GM10266 (cell line): Measurements from ENCODE around the gene SORCS2.

Source experiments
- DNase-seq: peaks from one replicate; pipeline ENCODE4 v3.0.0; 2012; ENCODE audit errors: extremely low spot score
- CTCF ChIP-seq: IDR thresholded peaks from 2 replicates; pipeline ENCODE4 v1.5.1; 2012; ENCODE audit warnings: mild to moderate bottlenecking, low read depth; ENCODE audit not compliant: control insufficient read depth, insufficient read depth; ENCODE audit errors: missing control alignments

SORCS2 gene

DNA sequence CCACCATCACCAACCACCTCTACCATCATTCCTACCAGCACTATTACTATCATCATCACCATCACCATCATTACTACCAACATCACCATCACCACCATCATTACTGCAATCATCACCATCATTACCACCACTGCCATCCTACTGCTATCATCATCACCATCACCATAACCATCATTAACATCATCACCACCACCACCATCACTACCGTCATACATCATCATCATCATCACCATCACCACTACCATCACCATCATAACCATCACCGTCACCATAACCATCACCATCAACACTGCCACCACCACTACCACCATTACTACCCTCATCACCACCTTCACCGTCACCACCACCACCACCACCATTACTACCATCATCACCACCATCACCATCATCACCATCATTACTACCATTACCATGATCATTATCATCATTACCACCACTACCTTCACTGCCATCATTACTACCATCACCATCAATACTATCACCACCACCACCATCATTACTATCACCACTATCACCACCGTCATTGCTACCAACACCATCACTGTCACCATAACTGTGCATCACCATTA, 170.6 kb downstream of the SORCS2 start:
- DNase-seq: no peak
- TF ChIP-seq CTCF: no peak

GRCh38 chr4:7364979-7365378, 172.6 kb downstream of the SORCS2 start:
- no peak for DNase-seq
- no peak for TF ChIP-seq CTCF

DNA sequence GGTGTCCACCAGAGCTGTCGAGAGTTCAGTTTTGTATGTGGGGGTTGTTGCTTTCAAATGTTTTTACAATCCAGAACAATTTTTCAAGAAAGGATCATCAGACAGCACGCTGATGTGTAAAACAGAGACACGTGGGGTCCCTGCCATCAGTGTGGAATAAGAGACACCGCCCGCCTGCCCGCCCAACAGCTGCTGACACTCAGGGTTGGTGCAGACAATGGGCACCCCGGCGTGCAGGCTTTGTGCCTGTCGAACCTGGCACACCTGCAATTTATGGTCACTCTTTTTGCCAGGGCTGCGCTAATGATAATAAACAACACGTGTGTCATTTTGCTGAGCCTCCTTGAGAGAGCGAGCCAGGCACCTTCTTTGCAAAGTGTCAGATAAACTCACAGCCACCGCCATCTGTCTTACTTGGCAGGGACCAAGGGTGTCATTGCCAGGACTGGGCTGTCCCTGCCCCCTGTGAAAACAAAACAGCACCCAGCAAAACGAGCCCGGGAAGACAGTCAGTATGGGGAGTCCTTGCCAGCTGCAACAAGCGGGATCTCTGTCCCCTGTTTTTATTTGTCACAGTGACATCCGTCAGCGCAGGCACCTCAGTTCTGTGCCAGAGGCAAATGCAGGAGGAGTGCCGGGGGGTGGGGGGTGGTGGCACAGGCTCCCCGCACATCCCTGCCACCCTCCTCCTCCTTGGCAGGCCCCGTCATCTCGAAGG, 173.3 kb downstream of the SORCS2 start:
- no peak for DNase-seq

GRCh38 chr4:7366180-7366945, 174.0 kb downstream of the SORCS2 start:
- no peak for TF ChIP-seq CTCF
- DNase-seq: no peak

More for the DNA sequence above, 173.3 kb downstream of the SORCS2 start:
- no peak for TF ChIP-seq CTCF

DNA sequence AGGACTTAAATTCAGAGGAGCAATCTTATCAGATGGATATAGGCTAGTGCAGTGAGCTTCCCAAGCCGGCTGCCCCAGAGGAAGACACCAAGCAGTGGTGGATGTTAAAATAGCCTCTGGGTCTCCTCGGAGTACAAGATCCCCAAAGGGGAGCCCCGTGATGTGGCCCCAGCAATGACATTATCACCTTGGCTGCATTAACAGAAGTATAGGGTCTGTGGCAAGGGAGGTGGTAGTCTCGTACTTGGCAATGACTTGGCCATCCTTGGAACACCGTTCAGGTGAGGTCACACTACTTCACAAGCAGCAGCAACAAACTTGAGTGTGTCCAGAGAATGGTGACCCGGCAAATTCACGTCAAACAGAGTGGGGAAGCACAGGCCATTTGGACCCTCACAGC, 174.6 kb downstream of the SORCS2 start:
- no peak for DNase-seq
- no peak for TF ChIP-seq CTCF

GRCh38 chr4:7367406-7367805, 175.1 kb downstream of the SORCS2 start:
- no peak for DNase-seq
- TF ChIP-seq CTCF: no peak

DNA sequence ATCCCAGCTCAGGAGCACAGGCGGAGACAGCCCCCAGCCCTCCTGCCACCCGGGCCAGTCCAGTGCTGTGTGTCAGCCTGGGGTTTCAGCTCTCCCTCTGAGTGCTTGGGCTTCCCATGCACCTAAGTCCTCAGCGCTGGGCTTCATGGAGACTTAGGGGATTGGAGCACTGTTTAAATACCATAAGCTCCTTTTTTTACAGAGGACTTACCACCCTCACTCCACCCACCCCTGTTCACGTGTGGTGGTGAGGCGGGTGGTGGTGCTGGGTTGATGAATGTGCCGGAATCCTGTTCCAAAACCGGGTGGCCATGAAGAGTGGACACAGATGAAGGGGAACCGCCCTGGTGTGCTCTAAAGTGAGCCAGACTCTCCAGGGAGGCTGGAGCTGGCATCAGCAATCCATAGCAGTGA, 175.5 kb downstream of the SORCS2 start:
- DNase-seq: no peak
- TF ChIP-seq CTCF: no peak
